Liver (tissue), 3 donors: ENCODE measurements around the gene NR1D1.
A peak's percentile ranks its signal among the peaks of the same experiment; 100 is the strongest.

Experiments
- FOXA1 ChIP-seq: IDR thresholded peaks from 2 replicates; pipeline ENCODE4 v1.6.1; 2016; ENCODE audit warnings: antibody characterized with exemption
- GABPA ChIP-seq, 2 donors: IDR thresholded peaks in 1 of 2; conservative IDR thresholded peaks in 1 of 2; 2 replicates each; pipeline ENCODE4 v1.6.1; 2016; ENCODE audit warnings: antibody characterized with exemption in 2 of 2, mild to moderate bottlenecking in 1 of 2, moderate library complexity in 1 of 2
- JUND ChIP-seq, 2 donors: IDR thresholded peaks; 2 replicates each; pipeline ENCODE4 v1.6.1; 2016; ENCODE audit warnings: antibody characterized with exemption in 2 of 2
- RAD21 ChIP-seq, 2 donors: IDR thresholded peaks; 2 replicates each; pipeline ENCODE4 v1.6.1; 2016; ENCODE audit warnings: antibody characterized with exemption in 2 of 2, mild to moderate bottlenecking in 2 of 2
- REST ChIP-seq: IDR thresholded peaks from 2 replicates; pipeline ENCODE4 v1.6.1; 2016; ENCODE audit warnings: antibody characterized with exemption, mild to moderate bottlenecking
- TAF1 ChIP-seq: conservative IDR thresholded peaks from 2 replicates; pipeline ENCODE4 v1.6.1; 2016; ENCODE audit warnings: antibody characterized with exemption, mild to moderate bottlenecking
- YY1 ChIP-seq: IDR thresholded peaks from 2 replicates; pipeline ENCODE4 v1.6.1; 2016; ENCODE audit warnings: antibody characterized with exemption, mild to moderate bottlenecking
- ZBTB33 ChIP-seq: IDR thresholded peaks from 2 replicates; pipeline ENCODE4 v1.6.1; 2016; ENCODE audit warnings: antibody characterized with exemption
- TF ChIP-seq, protein P1 (sequence below): fragments of 150-350 bp; IDR thresholded peaks from 2 replicates; pipeline ENCODE4 v1.5.1; 2017; ENCODE audit warnings: improper control_type of control experiment, low read depth, low read length; ENCODE audit not compliant: missing input control
- TF ChIP-seq, protein P2 (sequence below): IDR thresholded peaks from 2 replicates; pipeline ENCODE4 v1.6.1; 2016; ENCODE audit warnings: antibody characterized with exemption
- donor health status: healthy.
- donor health status: healthy.

GRCh38 chr17:40062329-40063186, 37.8 kb downstream of the NR1D1 start, which contains the start of gene THRA:
- TF ChIP-seq, protein P1, sequence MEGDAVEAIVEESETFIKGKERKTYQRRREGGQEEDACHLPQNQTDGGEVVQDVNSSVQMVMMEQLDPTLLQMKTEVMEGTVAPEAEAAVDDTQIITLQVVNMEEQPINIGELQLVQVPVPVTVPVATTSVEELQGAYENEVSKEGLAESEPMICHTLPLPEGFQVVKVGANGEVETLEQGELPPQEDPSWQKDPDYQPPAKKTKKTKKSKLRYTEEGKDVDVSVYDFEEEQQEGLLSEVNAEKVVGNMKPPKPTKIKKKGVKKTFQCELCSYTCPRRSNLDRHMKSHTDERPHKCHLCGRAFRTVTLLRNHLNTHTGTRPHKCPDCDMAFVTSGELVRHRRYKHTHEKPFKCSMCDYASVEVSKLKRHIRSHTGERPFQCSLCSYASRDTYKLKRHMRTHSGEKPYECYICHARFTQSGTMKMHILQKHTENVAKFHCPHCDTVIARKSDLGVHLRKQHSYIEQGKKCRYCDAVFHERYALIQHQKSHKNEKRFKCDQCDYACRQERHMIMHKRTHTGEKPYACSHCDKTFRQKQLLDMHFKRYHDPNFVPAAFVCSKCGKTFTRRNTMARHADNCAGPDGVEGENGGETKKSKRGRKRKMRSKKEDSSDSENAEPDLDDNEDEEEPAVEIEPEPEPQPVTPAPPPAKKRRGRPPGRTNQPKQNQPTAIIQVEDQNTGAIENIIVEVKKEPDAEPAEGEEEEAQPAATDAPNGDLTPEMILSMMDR, result peak; percentile 11
- TF ChIP-seq RAD21 (IDR thresholded peaks at IDR 0.05), result no peak
- no peak for TF ChIP-seq GABPA (IDR thresholded peaks at IDR 0.05 in 1 of 2, conservative IDR thresholded peaks at IDR 0.05 in 1 of 2)
- no peak for TF ChIP-seq REST
- TF ChIP-seq YY1, result no peak
- TF ChIP-seq, protein P2, sequence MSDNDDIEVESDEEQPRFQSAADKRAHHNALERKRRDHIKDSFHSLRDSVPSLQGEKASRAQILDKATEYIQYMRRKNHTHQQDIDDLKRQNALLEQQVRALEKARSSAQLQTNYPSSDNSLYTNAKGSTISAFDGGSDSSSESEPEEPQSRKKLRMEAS, result no peak
- TF ChIP-seq TAF1, result no peak
- no peak for TF ChIP-seq ZBTB33
- TF ChIP-seq FOXA1, result no peak
- TF ChIP-seq JUND (IDR thresholded peaks at IDR 0.05), result no peak
